BE2C (cell line): Measurements from ENCODE around the gene DDX46.

Experiments used
- DNase-seq: peaks from one replicate; pipeline ENCODE4 v3.0.0-alpha.2; 2020
- H3K27me3 ChIP-seq: fragments of 250-450 bp; sonication (Bioruptor Pico); 2 replicates; pipeline ENCODE4 v1.5.1; 2020; ENCODE audit warnings: mild to moderate bottlenecking
- H3K36me3 ChIP-seq: fragments of 250-450 bp; sonication (Bioruptor Pico); 2 replicates; pipeline ENCODE4 v1.5.1; 2020; ENCODE audit warnings: mild to moderate bottlenecking
- H3K4me1 ChIP-seq: fragments of 250-450 bp; sonication (Bioruptor Pico); 2 replicates; pipeline ENCODE4 v1.5.1; 2020
- H3K4me3 ChIP-seq: 2 replicates; pipeline ENCODE4 v1.5.1; 2011; ENCODE audit warnings: low read depth, low read length
- H3K9me3 ChIP-seq: fragments of 250-450 bp; sonication (Bioruptor Pico); 2 replicates; pipeline ENCODE4 v1.5.1; 2020
- TF ChIP-seq, protein P1 (sequence below): IDR thresholded peaks from 2 replicates; pipeline ENCODE4 v1.5.1; 2012; ENCODE audit warnings: mild to moderate bottlenecking, low read depth, low read length

The DDX46 gene

DNA sequence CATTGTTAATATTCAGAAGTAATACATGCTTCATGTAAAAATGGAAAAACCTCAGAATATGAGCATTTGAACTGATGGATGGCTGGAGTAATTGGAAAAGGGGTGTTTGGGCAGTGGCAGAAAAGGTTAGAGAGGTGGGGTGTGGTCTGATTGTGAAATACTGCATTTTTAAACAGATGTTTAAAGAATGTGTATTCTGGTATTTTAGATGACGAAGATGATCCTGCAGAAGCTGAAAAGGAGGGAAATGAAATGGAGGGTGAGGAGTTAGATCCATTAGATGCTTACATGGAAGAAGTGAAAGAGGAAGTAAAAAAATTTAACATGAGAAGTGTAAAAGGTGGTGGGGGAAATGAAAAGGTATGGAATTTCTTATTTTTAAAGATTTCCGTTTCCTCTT, 18.8 kb downstream of the DDX46 start:
- no peaks in the 10 kb centered on the region for H3K9me3 ChIP-seq
- TF ChIP-seq, protein P1, sequence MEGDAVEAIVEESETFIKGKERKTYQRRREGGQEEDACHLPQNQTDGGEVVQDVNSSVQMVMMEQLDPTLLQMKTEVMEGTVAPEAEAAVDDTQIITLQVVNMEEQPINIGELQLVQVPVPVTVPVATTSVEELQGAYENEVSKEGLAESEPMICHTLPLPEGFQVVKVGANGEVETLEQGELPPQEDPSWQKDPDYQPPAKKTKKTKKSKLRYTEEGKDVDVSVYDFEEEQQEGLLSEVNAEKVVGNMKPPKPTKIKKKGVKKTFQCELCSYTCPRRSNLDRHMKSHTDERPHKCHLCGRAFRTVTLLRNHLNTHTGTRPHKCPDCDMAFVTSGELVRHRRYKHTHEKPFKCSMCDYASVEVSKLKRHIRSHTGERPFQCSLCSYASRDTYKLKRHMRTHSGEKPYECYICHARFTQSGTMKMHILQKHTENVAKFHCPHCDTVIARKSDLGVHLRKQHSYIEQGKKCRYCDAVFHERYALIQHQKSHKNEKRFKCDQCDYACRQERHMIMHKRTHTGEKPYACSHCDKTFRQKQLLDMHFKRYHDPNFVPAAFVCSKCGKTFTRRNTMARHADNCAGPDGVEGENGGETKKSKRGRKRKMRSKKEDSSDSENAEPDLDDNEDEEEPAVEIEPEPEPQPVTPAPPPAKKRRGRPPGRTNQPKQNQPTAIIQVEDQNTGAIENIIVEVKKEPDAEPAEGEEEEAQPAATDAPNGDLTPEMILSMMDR = no peak
- no peak overlapping the region for H3K4me3 ChIP-seq
- H3K4me1 ChIP-seq = no peaks in the 10 kb centered on the region
- H3K27me3 ChIP-seq = no peaks in the 10 kb centered on the region
- DNase-seq = no peak
- peaks cover 88% of the 10 kb centered on the region for H3K36me3 ChIP-seq

DNA sequence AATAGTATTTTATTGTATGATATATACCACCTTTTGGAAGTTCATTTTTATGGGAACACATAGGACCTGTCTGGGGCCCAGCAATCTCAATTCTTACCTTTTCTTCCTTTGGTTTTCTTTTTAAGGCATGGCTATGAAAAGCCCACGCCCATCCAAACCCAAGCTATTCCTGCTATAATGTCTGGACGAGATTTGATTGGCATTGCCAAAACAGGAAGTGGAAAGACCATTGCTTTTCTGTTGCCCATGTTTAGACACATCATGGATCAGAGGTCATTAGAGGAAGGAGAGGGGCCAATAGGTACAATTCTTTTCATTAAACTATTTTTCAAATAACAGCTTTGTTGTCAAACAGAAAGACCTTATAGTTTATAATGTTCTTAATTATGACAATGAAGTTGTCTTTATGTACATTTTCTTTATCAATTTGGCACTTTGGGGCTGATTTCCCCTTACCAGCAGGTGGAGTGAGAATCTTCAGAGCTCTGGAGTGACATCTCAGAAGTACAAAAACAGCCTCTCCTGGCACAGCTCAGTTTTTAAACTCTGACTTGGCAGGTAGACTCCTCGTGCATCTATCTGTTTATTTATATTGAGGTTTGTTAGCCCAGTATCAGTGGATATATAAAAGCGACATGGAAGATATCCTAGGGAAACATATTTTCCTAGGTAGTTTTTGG, 25.8 kb downstream of the DDX46 start:
- H3K4me3 ChIP-seq = no peak overlapping the region
- no peaks in the 10 kb centered on the region for H3K4me1 ChIP-seq
- DNase-seq = no peak
- TF ChIP-seq, protein P1 = peak; percentile 19; the same call in 1 of the 2 replicates
- no peaks in the 10 kb centered on the region for H3K9me3 ChIP-seq
- H3K27me3 ChIP-seq = no peaks in the 10 kb centered on the region
- H3K36me3 ChIP-seq = peaks cover 85% of the 10 kb centered on the region

DNA sequence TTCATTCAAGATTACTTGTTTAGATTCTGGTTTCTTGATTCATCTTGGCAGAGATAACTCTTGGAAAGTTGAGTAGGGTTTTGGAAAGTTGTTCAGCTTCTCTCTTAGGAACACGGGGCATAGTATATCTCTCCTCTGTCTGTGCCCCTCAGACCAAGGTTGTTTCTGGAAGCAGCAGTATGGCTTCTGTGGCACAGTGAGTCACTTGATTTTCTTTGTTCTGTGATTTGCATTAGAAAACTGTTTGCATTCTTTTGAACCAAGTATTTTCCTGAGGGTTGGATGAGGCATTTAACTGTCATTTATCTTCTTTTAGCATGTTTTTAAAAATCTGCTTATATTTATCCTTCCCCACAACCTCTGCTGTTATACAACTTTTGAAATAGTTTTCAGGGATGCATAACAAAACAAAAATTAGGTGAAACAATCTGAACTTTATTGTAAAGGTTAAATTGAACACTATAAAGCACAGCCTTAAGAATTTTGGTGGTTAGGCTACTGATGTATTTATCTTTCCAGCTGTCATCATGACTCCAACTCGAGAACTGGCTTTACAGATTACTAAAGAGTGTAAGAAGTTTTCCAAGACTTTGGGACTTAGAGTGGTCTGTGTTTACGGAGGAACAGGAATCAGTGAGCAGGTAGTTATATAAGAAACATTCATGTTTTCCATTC, 26.5 kb downstream of the DDX46 start:
- TF ChIP-seq, protein P1 = no peak
- no peak for DNase-seq
- Histone ChIP-seq H3K9me3 (no peaks in the 10 kb centered on the region), H3K36me3 (peaks cover 85% of the 10 kb centered on the region), H3K4me1 (no peaks in the 10 kb centered on the region), H3K4me3 (no peak overlapping the region), H3K27me3 (no peaks in the 10 kb centered on the region)

DNA sequence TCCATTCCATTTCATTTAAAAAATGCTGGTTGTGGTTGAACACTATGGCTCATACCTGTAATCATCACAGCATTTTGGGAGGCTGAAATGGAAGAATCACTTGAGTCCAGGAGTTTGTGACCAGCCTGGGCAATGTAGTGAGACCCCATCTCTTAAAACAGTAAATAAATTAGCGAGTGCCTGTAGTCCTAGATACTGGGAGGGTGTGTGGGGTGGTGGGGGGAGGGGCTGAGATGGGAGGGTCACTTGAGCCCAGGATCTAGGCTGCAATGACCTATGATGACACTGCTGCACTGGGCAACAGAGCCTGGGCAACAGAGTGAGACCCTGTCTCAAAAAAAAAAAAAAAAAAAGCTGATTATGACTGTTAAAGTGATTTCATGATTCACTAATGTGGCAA, 29.1 kb downstream of the DDX46 start:
- no peaks in the 10 kb centered on the region for H3K27me3 ChIP-seq
- H3K36me3 ChIP-seq = peaks cover 88% of the 10 kb centered on the region
- TF ChIP-seq, protein P1 = no peak
- H3K4me1 ChIP-seq = no peaks in the 10 kb centered on the region
- DNase-seq = no peak
- H3K4me3 ChIP-seq = no peak overlapping the region
- no peaks in the 10 kb centered on the region for H3K9me3 ChIP-seq

DNA sequence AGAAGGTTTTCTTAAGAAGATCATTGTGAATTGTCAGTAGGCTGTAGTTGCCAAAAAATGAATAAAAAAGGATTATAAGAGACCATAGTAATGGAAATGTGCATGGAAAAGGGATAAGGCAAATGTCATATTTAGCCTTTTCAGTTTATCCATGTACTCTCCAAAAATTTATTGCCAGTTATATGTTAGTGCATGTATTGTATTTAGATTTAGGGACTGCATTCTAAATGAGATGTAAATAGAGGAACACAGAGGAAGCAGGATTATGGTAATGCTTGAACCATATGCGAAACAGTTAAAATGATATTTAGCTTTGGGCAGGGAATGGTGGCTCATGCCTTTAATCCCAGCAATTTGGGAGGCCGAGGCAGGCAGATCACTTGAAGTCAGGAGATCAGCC, 33.0 kb downstream of the DDX46 start:
- Histone ChIP-seq H3K4me3 (no peak overlapping the region), H3K27me3 (no peaks in the 10 kb centered on the region), H3K36me3 (peaks cover 87% of the 10 kb centered on the region), H3K9me3 (no peaks in the 10 kb centered on the region), H3K4me1 (no peaks in the 10 kb centered on the region)
- TF ChIP-seq, protein P1 = no peak
- DNase-seq = no peak

DNA sequence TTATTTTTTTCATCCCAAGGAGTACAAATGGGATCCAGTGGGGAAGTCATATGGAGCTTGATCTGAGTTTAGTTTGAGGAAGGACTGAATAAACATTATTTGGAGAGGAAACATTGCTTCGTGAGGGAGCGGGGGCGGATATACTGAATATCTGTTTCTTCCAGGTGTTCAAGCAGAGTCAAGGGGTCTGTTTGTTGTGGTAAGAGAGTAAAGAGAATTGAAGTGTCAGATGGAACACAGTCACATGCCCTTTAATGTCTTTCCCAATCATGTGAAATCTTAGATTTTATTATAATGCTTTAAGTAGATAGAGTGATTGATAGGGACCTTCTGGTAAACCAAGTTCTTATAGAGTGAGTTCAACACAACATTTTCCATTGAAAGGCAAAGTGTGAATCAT, 33.7 kb downstream of the DDX46 start:
- H3K4me3 ChIP-seq = no peak overlapping the region
- H3K9me3 ChIP-seq = no peaks in the 10 kb centered on the region
- TF ChIP-seq, protein P1 = no peak
- no peaks in the 10 kb centered on the region for H3K4me1 ChIP-seq
- peaks cover 84% of the 10 kb centered on the region for H3K36me3 ChIP-seq
- DNase-seq = no peak
- H3K27me3 ChIP-seq = no peaks in the 10 kb centered on the region
